B cell (primary cell): Measurements from ENCODE around the gene NRAP. TPM values are rescaled to one million over a fixed set of nuclear protein-coding genes. Genes with fewer than 3 reads are reported as not detected.

ENCODE experiments used
- ATAC-seq: fragments of 200-7000 bp; cut with Tn5 transposase; one replicate; pipeline ENCODE4 v1.10.0; 2021; ENCODE audit warnings: low read depth, mild to moderate bottlenecking, moderate number of reproducible peaks, moderate library complexity
- CTCF ChIA-PET: fragments of 350-600 bp; sonication (Branson Sonifier 250); formaldehyde crosslinking; loops from one replicate; lab custom pipeline; 2021; ENCODE audit warnings: antibody characterized with exemption, inconsistent platforms; lab: Charles Lee
- POLR2A ChIA-PET: fragments of 350-600 bp; sonication (Branson Sonifier 250); formaldehyde crosslinking; loops from one replicate; lab custom pipeline; 2021; ENCODE audit warnings: antibody characterized with exemption; lab: Charles Lee
- DNase-seq: peaks from one replicate; pipeline ENCODE4 v3.0.0; 2013
- H2AFZ ChIP-seq: 2 replicates; pipeline ENCODE4 v1.6.1; 2012; ENCODE audit warnings: mild to moderate bottlenecking, low read depth, low read length; ENCODE audit not compliant: insufficient read depth, poor library complexity, severe bottlenecking
- H3K27ac ChIP-seq, 2 donors: 1 replicate in 1 of 2; 2 replicates in 1 of 2; pipeline ENCODE4 v1.5.1; 2012 to 2013; ENCODE audit warnings: low read length in 2 of 2, mild to moderate bottlenecking in 2 of 2, moderate library complexity in 1 of 2
- H3K27me3 ChIP-seq, 4 experiments: fragments of 200-600 bp in 1 of 4; sonication (generic) in 1 of 4; replicated peaks in 1 of 4; 1 replicate in 2 of 4; 2 replicates in 2 of 4; pipeline versions ENCODE4 v1.6.1 to v1.7.0; 2013 to 2016; ENCODE audit warnings: low read length in 3 of 4, mild to moderate bottlenecking in 2 of 4, mixed read lengths in 1 of 4, moderate library complexity in 1 of 4; ENCODE audit not compliant: insufficient read depth in 4 of 4, control insufficient read depth in 3 of 4; ENCODE audit errors: control extremely low read depth in 1 of 4
- H3K36me3 ChIP-seq, 2 experiments: replicated peaks in 1 of 2; 1 replicate in 1 of 2; 2 replicates in 1 of 2; pipeline versions ENCODE4 v1.6.1 to v1.7.1; 2013; ENCODE audit warnings: low read length in 1 of 2; ENCODE audit not compliant: insufficient read depth in 2 of 2, control insufficient read depth in 1 of 2; ENCODE audit errors: control extremely low read depth in 1 of 2, extremely low read depth in 1 of 2
- H3K4me1 ChIP-seq, 2 donors: fragments of 200-600 bp in 1 of 2; sonication (generic) in 1 of 2; 1 replicate in 1 of 2; 2 replicates in 1 of 2; pipeline versions ENCODE4 v1.5.1 to v1.6.1; 2013 to 2017; ENCODE audit warnings: low read length in 2 of 2; ENCODE audit not compliant: control insufficient read depth in 2 of 2, insufficient read depth in 2 of 2
- H3K4me2 ChIP-seq: replicated peaks from 2 replicates; pipeline ENCODE3; 2012; ENCODE audit warnings: mild to moderate bottlenecking, low read depth, low read length; ENCODE audit not compliant: poor library complexity, severe bottlenecking
- H3K4me3 ChIP-seq, 5 experiments: fragments of 200-600 bp in 1 of 5; sonication (generic) in 1 of 5; 1 replicate in 3 of 5; 2 replicates in 2 of 5; pipeline versions ENCODE4 v1.5.1 to v1.7.0; 2011 to 2016; ENCODE audit warnings: low read length in 4 of 5, mild to moderate bottlenecking in 4 of 5, low read depth in 2 of 5, control low read depth in 1 of 5, moderate library complexity in 1 of 5; ENCODE audit not compliant: insufficient read depth in 1 of 5; ENCODE audit errors: control extremely low read depth in 1 of 5, extremely low read depth in 1 of 5
- H3K79me2 ChIP-seq: fragments of 200-600 bp; sonication (generic); one replicate; pipeline ENCODE4 v1.6.0; 2016; ENCODE audit warnings: low read length; ENCODE audit not compliant: control insufficient read depth, insufficient read depth
- H3K9ac ChIP-seq: fragments of 200-600 bp; sonication (generic); 2 replicates; pipeline ENCODE4 v1.6.1; 2017; ENCODE audit warnings: mild to moderate bottlenecking, low read length, moderate library complexity
- H3K9me3 ChIP-seq, 3 donors: one replicate each; pipeline versions ENCODE4 v1.6.1 to v1.7.1; 2013; ENCODE audit warnings: low read length in 2 of 3; ENCODE audit not compliant: control insufficient read depth in 2 of 3, insufficient read depth in 1 of 3; ENCODE audit errors: control extremely low read depth in 1 of 3
- H4K20me1 ChIP-seq: 2 replicates; pipeline ENCODE4 v1.6.0; 2012; ENCODE audit warnings: mild to moderate bottlenecking, low read length; ENCODE audit not compliant: insufficient read depth, control insufficient read depth, poor library complexity, severe bottlenecking
- H3K27ac Mint-ChIP-seq: one replicate; pipeline ENCODE4 v1.8.0; 2021; ENCODE audit warnings: mixed read lengths
- H3K27me3 Mint-ChIP-seq: one replicate; pipeline ENCODE4 v1.8.0; 2021; ENCODE audit warnings: mixed read lengths
- H3K4me1 Mint-ChIP-seq: one replicate; pipeline ENCODE4 v1.8.0; 2021; ENCODE audit warnings: mixed read lengths
- H3K4me3 Mint-ChIP-seq: one replicate; pipeline ENCODE4 v1.8.0; 2021; ENCODE audit warnings: mixed read lengths
- H3K9me3 Mint-ChIP-seq: one replicate; pipeline ENCODE4 v1.8.0; 2022; ENCODE audit warnings: mixed read lengths; ENCODE audit not compliant: insufficient read depth
- CTCF ChIP-seq: fragments of 200-600 bp; IDR thresholded peaks from one replicate; pipeline ENCODE4 v1.8.0; 2022; ENCODE audit warnings: antibody characterized with exemption, mild to moderate bottlenecking
- EZH2 ChIP-seq: IDR thresholded peaks from 2 replicates; pipeline ENCODE4 v1.6.1; 2012; ENCODE audit warnings: borderline replicate concordance, low read depth, mild to moderate bottlenecking, moderate library complexity, low read length; ENCODE audit not compliant: insufficient read depth, poor library complexity, severe bottlenecking
- WGBS: methylation state at CpG from one replicate; pipeline ENCODE4 v1.1.5; 2013; ENCODE audit warnings: missing lambda C conversion rate; ENCODE audit not compliant: insufficient coverage; 5-methylcytosine and 5-hydroxymethylcytosine counted together
- intact Hi-C: fragments of 100-400 bp; cut with micrococcal nuclease; formaldehyde crosslinking; loops from one replicate; pipeline ENCODE4 v1.10.0; 2022
- polyA plus RNA-seq: library from polyadenylated mRNA; depleted of rRNA; stranded (reverse); fragments of >200 nt; gene quantifications from 2 replicates; pipeline ENCODE4 v1.2.3, GENCODE V29; 2012
- total RNA-seq, 2 donors: library from RNA; stranded (reverse); fragments of 120-200 nt in 1 of 2; gene quantifications; 1 replicate in 1 of 2; 2 replicates in 1 of 2; pipeline versions ENCODE4 v1.2.3 to v1.2.4, GENCODE V29; 2013 to 2022

Gene NRAP
- total and polyA plus RNA-seq, 2 donors (not counting 1 experiment from before 2014, with no cell fraction given), result not detected

GRCh38 chr10:113553149-113553548 lies 110.7 kb downstream of the NRAP start:
- no peaks in the 10 kb centered on the region for H3K9me3 ChIP-seq
- no peaks in the 10 kb centered on the region for H3K4me1 Mint-ChIP-seq
- intact Hi-C loops, result no loop called here
- H3K27me3 ChIP-seq, result peaks cover 0 to 6% (median 3%) of the 10 kb centered on the region in 4 experiments
- no peak overlapping the region for H3K4me3 Mint-ChIP-seq
- 95% methylated on average over 2 of the region's 2 CpGs for WGBS
- no peak overlapping the region for H3K4me3 ChIP-seq
- TF ChIP-seq EZH2, result no peak
- no peak for TF ChIP-seq CTCF
- H4K20me1 ChIP-seq, result no peaks in the 10 kb centered on the region
- no peaks in the 10 kb centered on the region for H3K79me2 ChIP-seq
- no peak overlapping the region for H3K27ac ChIP-seq
- no peak overlapping the region for H3K4me2 ChIP-seq
- peaks cover 19% of the 10 kb centered on the region for H3K27me3 Mint-ChIP-seq
- no peaks in the 10 kb centered on the region for H3K9me3 Mint-ChIP-seq
- no peaks in the 10 kb centered on the region for H3K36me3 ChIP-seq
- POLR2A ChIA-PET, result no interaction called here
- ATAC-seq (no peak), DNase-seq (no peak)
- CTCF ChIA-PET, result interaction anchor here (3.0 kb wide), 1 partner anchor 10 kb away, joined by 12 read pairs; no protein-coding TSS in a partner anchor
- no peak overlapping the region for H3K27ac Mint-ChIP-seq
- H3K4me1 ChIP-seq, result no peaks in the 10 kb centered on the region
- no peak overlapping the region for H2AFZ ChIP-seq
- H3K9ac ChIP-seq, result no peak overlapping the region

GRCh38 chr10:113552701-113553100 lies 111.1 kb downstream of the NRAP start, which contains the start of gene HABP2:
Gene HABP2, plus strand, starts transcription at chr10:113553053. Its CDS starts 69 bp downstream, at chr10:113553122.
- no peak for TF ChIP-seq EZH2
- TF ChIP-seq CTCF, result no peak
- no peak within 1 kb of the TSS for H3K4me3 Mint-ChIP-seq

More at GRCh38 chr10:113552701-113553100, 111.1 kb downstream of the NRAP start, which contains the start of gene HABP2:
- no peaks in the 10 kb centered on the region for H3K9me3 Mint-ChIP-seq
- H3K36me3 ChIP-seq, result no peaks in the 10 kb centered on the region
- no peak within 1 kb of the TSS for H3K27ac ChIP-seq
- no peak within 1 kb of the TSS for H2AFZ ChIP-seq
- intact Hi-C loops, result no loop called here
- no peaks in the 10 kb centered on the region for H3K79me2 ChIP-seq
- peaks cover 0 to 6% (median under 1%) of the 10 kb centered on the region in 4 experiments for H3K27me3 ChIP-seq
- H3K4me1 ChIP-seq, result no peaks in the 10 kb centered on the region
- no peaks in the 10 kb centered on the region for H4K20me1 ChIP-seq
- ATAC-seq, result no peak
- H3K27ac Mint-ChIP-seq, result no peak within 1 kb of the TSS
- no peak for DNase-seq
- no peak within 1 kb of the TSS for H3K9ac ChIP-seq
- no peaks in the 10 kb centered on the region for H3K9me3 ChIP-seq
- CTCF ChIA-PET, result interaction anchor here (3.0 kb wide), 1 partner anchor 10 kb away, joined by 12 read pairs; no protein-coding TSS in a partner anchor
- H3K4me2 ChIP-seq, result no peak within 1 kb of the TSS
- POLR2A ChIA-PET, result no interaction called here
- H3K4me1 Mint-ChIP-seq, result no peaks in the 10 kb centered on the region
- H3K4me3 ChIP-seq, result no peak within 1 kb of the TSS
- WGBS, result 57% methylated on average over 3 of the region's 3 CpGs
- H3K27me3 Mint-ChIP-seq, result peaks cover 15% of the 10 kb centered on the region
